WTC11 (cell line): ENCODE results near the gene C5orf47. TPM values are rescaled to one million over a fixed set of nuclear protein-coding genes. Genes with fewer than 3 reads are reported as not detected.

Source experiments
- ATAC-seq: fragments of 200-7000 bp; cut with Tn5 transposase; 2 replicates; pipeline ENCODE4 v1.10.0; 2021; ENCODE audit warnings: mild to moderate bottlenecking, moderate library complexity
- CTCF ChIA-PET: fragments of 300-600 bp; sonication (Branson Sonifier 250); formaldehyde crosslinking; loops from one replicate; lab custom pipeline; 2021; ENCODE audit warnings: antibody characterized with exemption; lab: Charles Lee
- POLR2A ChIA-PET: fragments of 350-600 bp; sonication (Branson Sonifier 250); formaldehyde crosslinking; loops from one replicate; lab custom pipeline; 2021; ENCODE audit warnings: antibody characterized with exemption; lab: Charles Lee
- DNase-seq: peaks from one replicate; pipeline ENCODE4 v3.0.0; 2021; ENCODE audit warnings: low spot score
- H3K27ac Mint-ChIP-seq: 2 replicates; pipeline ENCODE4 v1.8.0; 2021; ENCODE audit warnings: mixed read lengths
- H3K27me3 Mint-ChIP-seq: 2 replicates; pipeline ENCODE4 v1.8.0; 2021; ENCODE audit warnings: low read depth, mild to moderate bottlenecking, moderate library complexity, mixed read lengths
- H3K36me3 Mint-ChIP-seq: 2 replicates; pipeline ENCODE4 v1.8.0; 2021; ENCODE audit warnings: mixed read lengths
- H3K4me1 Mint-ChIP-seq: 2 replicates; pipeline ENCODE4 v1.8.0; 2022; ENCODE audit warnings: mixed read lengths
- H3K4me3 Mint-ChIP-seq: 2 replicates; pipeline ENCODE4 v1.8.0; 2021; ENCODE audit warnings: mild to moderate bottlenecking, moderate library complexity, mixed read lengths
- H3K9me3 Mint-ChIP-seq: 2 replicates; pipeline ENCODE4 v1.8.0; 2021; ENCODE audit warnings: mixed read lengths
- ATF6 ChIP-seq: sonication (generic); formaldehyde crosslinking; IDR thresholded peaks from 2 replicates; pipeline ENCODE4 v1.8.1; 2023; ENCODE audit warnings: mild to moderate bottlenecking, missing genetic modification reagents
- CBFB ChIP-seq: sonication (generic); formaldehyde crosslinking; IDR thresholded peaks from 2 replicates; pipeline ENCODE4 v1.8.1; 2022; ENCODE audit warnings: mild to moderate bottlenecking, low read depth, missing genetic modification reagents
- E2F1 ChIP-seq: sonication (generic); formaldehyde crosslinking; IDR thresholded peaks from 2 replicates; pipeline ENCODE4 v1.8.0; 2022; ENCODE audit warnings: mild to moderate bottlenecking, missing genetic modification reagents
- E2F5 ChIP-seq: sonication (generic); formaldehyde crosslinking; IDR thresholded peaks from 2 replicates; pipeline ENCODE4 v1.8.1; 2022; ENCODE audit warnings: mild to moderate bottlenecking, moderate library complexity, missing genetic modification reagents
- EMX1 ChIP-seq: fragments of 250-450 bp; sonication (Bioruptor Pico); IDR thresholded peaks from 2 replicates; pipeline ENCODE4 v1.8.0; 2021; ENCODE audit warnings: mild to moderate bottlenecking
- ERG ChIP-seq: fragments of 250-450 bp; sonication (Bioruptor Pico); IDR thresholded peaks from 2 replicates; pipeline ENCODE4 v1.8.0; 2021; ENCODE audit warnings: mild to moderate bottlenecking
- ETV6 ChIP-seq: sonication (generic); formaldehyde crosslinking; IDR thresholded peaks from 2 replicates; pipeline ENCODE4 v1.8.1; 2022; ENCODE audit warnings: mild to moderate bottlenecking, missing genetic modification reagents
- GTF2I ChIP-seq: fragments of 250-450 bp; sonication (Bioruptor Pico); conservative IDR thresholded peaks from 2 replicates; pipeline ENCODE4 v1.4.0; 2021; ENCODE audit warnings: mild to moderate bottlenecking
- JAZF1 ChIP-seq: fragments of 250-450 bp; sonication (Bioruptor Pico); IDR thresholded peaks from 2 replicates; pipeline ENCODE4 v1.9.0; 2021; ENCODE audit warnings: moderate library complexity, mild to moderate bottlenecking, inconsistent platforms
- KAT7 ChIP-seq: sonication (generic); formaldehyde crosslinking; IDR thresholded peaks from 2 replicates; pipeline ENCODE4 v1.8.1; 2023; ENCODE audit warnings: missing genetic modification reagents, mild to moderate bottlenecking, borderline replicate concordance
- MXD4 ChIP-seq: fragments of 250-450 bp; sonication (Bioruptor Pico); IDR thresholded peaks from 2 replicates; pipeline ENCODE4 v1.8.0; 2021; ENCODE audit warnings: mild to moderate bottlenecking, moderate library complexity, borderline replicate concordance
- MYBL2 ChIP-seq: sonication (generic); formaldehyde crosslinking; IDR thresholded peaks from 2 replicates; pipeline ENCODE4 v1.8.1; 2023; ENCODE audit warnings: mild to moderate bottlenecking, moderate library complexity, missing genetic modification reagents
- NFE2L1 ChIP-seq: sonication (generic); formaldehyde crosslinking; IDR thresholded peaks from 2 replicates; pipeline ENCODE4 v1.8.1; 2023; ENCODE audit warnings: missing genetic modification reagents
- NFYB ChIP-seq: sonication (generic); formaldehyde crosslinking; conservative IDR thresholded peaks from 2 replicates; pipeline ENCODE4 v1.8.0; 2022; ENCODE audit warnings: low read depth, missing genetic modification reagents
- NR2C2 ChIP-seq: sonication (generic); formaldehyde crosslinking; IDR thresholded peaks from 2 replicates; pipeline ENCODE4 v1.8.0; 2022; ENCODE audit warnings: mild to moderate bottlenecking, missing genetic modification reagents
- PRDM15 ChIP-seq: sonication (generic); formaldehyde crosslinking; IDR thresholded peaks from 2 replicates; pipeline ENCODE4 v1.8.0; 2022; ENCODE audit warnings: missing genetic modification reagents
- TCF7 ChIP-seq: sonication (generic); formaldehyde crosslinking; IDR thresholded peaks from 2 replicates; pipeline ENCODE4 v1.8.0; 2022; ENCODE audit warnings: mild to moderate bottlenecking, low read depth, missing genetic modification reagents, moderate library complexity
- TP53 ChIP-seq: sonication (generic); formaldehyde crosslinking; IDR thresholded peaks from 2 replicates; pipeline ENCODE4 v1.8.1; 2023; ENCODE audit warnings: mild to moderate bottlenecking, missing genetic modification reagents
- USF2 ChIP-seq: sonication (generic); formaldehyde crosslinking; IDR thresholded peaks from 2 replicates; pipeline ENCODE4 v1.8.1; 2023; ENCODE audit warnings: mild to moderate bottlenecking, missing genetic modification reagents, moderate library complexity
- ZNF121 ChIP-seq: sonication (generic); formaldehyde crosslinking; IDR thresholded peaks from 2 replicates; pipeline ENCODE4 v1.8.0; 2023; ENCODE audit warnings: missing genetic modification reagents
- ZNF219 ChIP-seq: sonication (generic); formaldehyde crosslinking; IDR thresholded peaks from 2 replicates; pipeline ENCODE4 v1.8.0; 2023; ENCODE audit warnings: missing genetic modification reagents, mild to moderate bottlenecking, borderline replicate concordance
- ZNF396 ChIP-seq: fragments of 250-450 bp; sonication (Bioruptor Pico); IDR thresholded peaks from 2 replicates; pipeline ENCODE4 v1.8.0; 2021; ENCODE audit warnings: mild to moderate bottlenecking, moderate library complexity, borderline replicate concordance
- total RNA-seq: library from RNA; stranded (reverse); gene quantifications from 3 replicates; pipeline ENCODE4 v1.2.3, GENCODE V29; 2021
- TF ChIP-seq, protein P1 (sequence below): sonication (generic); formaldehyde crosslinking; IDR thresholded peaks from 2 replicates; pipeline ENCODE4 v1.8.0; 2023; ENCODE audit warnings: missing genetic modification reagents
- TF ChIP-seq, protein P2 (sequence below): sonication (generic); formaldehyde crosslinking; IDR thresholded peaks from 2 replicates; pipeline ENCODE4 v1.8.1; 2023; ENCODE audit warnings: mild to moderate bottlenecking, moderate library complexity, missing genetic modification reagents

Gene C5orf47
- total RNA-seq, 1 experiment from 2014 or later, result 0.09 TPM

DNA sequence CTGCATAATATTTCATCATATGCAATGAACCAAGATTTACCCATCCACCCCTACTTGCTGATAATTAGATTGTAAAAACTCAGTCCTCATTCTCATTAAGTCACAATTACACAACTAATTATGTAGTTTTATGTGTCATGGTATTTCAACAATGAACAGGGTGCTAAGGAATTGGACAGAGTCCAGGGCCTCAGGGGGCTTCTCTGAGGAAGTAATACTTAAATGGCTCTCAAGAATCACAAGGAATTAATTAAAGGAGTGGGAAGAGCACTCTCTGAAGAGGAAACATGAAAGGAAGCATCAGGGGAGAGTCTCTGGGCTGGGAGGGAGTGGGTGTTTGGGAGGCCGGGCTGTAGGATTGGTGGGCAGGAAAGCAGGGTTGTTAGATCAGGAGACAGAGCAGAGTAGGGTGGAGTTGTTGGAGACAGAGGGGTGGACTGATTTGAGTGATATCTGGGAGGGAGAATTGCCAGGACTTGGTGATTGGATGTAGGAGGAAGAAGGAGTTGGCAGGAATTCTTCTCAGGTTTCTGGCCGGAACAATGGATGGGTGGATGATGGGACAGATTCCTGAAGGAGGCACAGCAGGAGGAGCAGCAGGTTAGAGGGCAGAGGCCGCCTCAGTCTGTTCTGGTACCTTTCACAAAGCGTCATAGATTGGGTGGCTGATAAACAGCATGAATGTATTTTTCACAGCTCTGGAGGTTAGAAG, 33.6 kb downstream of the C5orf47 start:
- CTCF ChIA-PET, result no interaction called here
- POLR2A ChIA-PET, result no interaction called here
- peaks cover 5% of the 10 kb centered on the region; the same call in 1 of the 2 replicates for H3K27me3 Mint-ChIP-seq
- H3K4me1 Mint-ChIP-seq, result peaks cover 27% of the 10 kb centered on the region
- peaks cover 9% of the 10 kb centered on the region for H3K36me3 Mint-ChIP-seq
- TF ChIP-seq GTF2I (no peak), ZNF121 (CRISPR knock-in tag) (no peak), MYBL2 (CRISPR knock-in tag) (no peak), NFYB (CRISPR knock-in tag) (no peak), EMX1 (CRISPR knock-in tag) (no peak), ETV6 (CRISPR knock-in tag) (no peak), E2F5 (CRISPR knock-in tag) (no peak), TCF7 (no peak), NR2C2 (no peak), USF2 (CRISPR knock-in tag) (no peak), ZNF396 (CRISPR knock-in tag) (no peak), CBFB (CRISPR knock-in tag) (no peak), E2F1 (no peak), MXD4 (CRISPR knock-in tag) (no peak), TP53 (CRISPR knock-in tag) (no peak), PRDM15 (CRISPR knock-in tag) (no peak), KAT7 (no peak), ZNF219 (CRISPR knock-in tag) (no peak), ERG (CRISPR knock-in tag) (no peak)
- peak; percentile 65 for ATAC-seq
- DNase-seq, result peak; percentile 16
- peaks cover 16% of the 10 kb centered on the region for H3K9me3 Mint-ChIP-seq
- H3K4me3 Mint-ChIP-seq, result no peak overlapping the region
- H3K27ac Mint-ChIP-seq, result no peak overlapping the region

- CTCF ChIA-PET, result no interaction called here
- Mint-ChIP-seq H3K36me3 (peaks cover 15% of the 10 kb centered on the region), H3K27me3 (peaks cover 9% of the 10 kb centered on the region), H3K9me3 (peaks cover 31% of the 10 kb centered on the region), H3K4me1 (no peaks in the 10 kb centered on the region), H3K4me3 (no peak overlapping the region), H3K27ac (no peak overlapping the region)
- DNase-seq (no peak), ATAC-seq (no peak)
- POLR2A ChIA-PET, result interaction anchor here (0.9 kb wide), 1 partner anchor 90 kb away, joined by 3 read pairs; no protein-coding TSS in a partner anchor
- no peak for TF ChIP-seq MXD4 (CRISPR knock-in tag)
- TF ChIP-seq, protein P1, sequence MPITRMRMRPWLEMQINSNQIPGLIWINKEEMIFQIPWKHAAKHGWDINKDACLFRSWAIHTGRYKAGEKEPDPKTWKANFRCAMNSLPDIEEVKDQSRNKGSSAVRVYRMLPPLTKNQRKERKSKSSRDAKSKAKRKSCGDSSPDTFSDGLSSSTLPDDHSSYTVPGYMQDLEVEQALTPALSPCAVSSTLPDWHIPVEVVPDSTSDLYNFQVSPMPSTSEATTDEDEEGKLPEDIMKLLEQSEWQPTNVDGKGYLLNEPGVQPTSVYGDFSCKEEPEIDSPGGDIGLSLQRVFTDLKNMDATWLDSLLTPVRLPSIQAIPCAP (CRISPR knock-in tag), result no peak
- TF ChIP-seq JAZF1 (CRISPR knock-in tag), result no peak
- TF ChIP-seq, protein P2, sequence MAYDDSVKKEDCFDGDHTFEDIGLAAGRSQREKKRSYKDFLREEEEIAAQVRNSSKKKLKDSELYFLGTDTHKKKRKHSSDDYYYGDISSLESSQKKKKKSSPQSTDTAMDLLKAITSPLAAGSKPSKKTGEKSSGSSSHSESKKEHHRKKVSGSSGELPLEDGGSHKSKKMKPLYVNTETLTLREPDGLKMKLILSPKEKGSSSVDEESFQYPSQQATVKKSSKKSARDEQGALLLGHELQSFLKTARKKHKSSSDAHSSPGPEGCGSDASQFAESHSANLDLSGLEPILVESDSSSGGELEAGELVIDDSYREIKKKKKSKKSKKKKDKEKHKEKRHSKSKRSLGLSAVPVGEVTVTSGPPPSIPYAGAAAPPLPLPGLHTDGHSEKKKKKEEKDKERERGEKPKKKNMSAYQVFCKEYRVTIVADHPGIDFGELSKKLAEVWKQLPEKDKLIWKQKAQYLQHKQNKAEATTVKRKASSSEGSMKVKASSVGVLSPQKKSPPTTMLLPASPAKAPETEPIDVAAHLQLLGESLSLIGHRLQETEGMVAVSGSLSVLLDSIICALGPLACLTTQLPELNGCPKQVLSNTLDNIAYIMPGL (CRISPR knock-in tag), result no peak
- TF ChIP-seq NFE2L1, result no peak
- TF ChIP-seq ATF6 (CRISPR knock-in tag), result no peak
- no peak for TF ChIP-seq CBFB (CRISPR knock-in tag)
Measured at GRCh38 chr5:174030286-174030685, 41.3 kb downstream of the C5orf47 start.
